Hepatocyte (in vitro differentiated cells): ENCODE data around the gene ALX4. TPM values are rescaled to one million over a fixed set of nuclear protein-coding genes. Genes with fewer than 3 reads are reported as not detected.

Source experiments
- DNase-seq: peaks from one replicate; pipeline ENCODE4 v3.0.0-alpha.2; 2016; ENCODE audit warnings: low spot score
- H2AFZ ChIP-seq: fragments of 200-600 bp; sonication (generic); 2 replicates; pipeline ENCODE4 v1.6.0; 2016; ENCODE audit warnings: antibody characterized with exemption, mild to moderate bottlenecking
- H3K27ac ChIP-seq: fragments of 200-600 bp; sonication (generic); 2 replicates; pipeline ENCODE4 v1.5.1; 2016; ENCODE audit warnings: mild to moderate bottlenecking
- H3K27me3 ChIP-seq: fragments of 200-600 bp; sonication (generic); 2 replicates; pipeline ENCODE4 v1.6.1; 2016
- H3K36me3 ChIP-seq: fragments of 200-600 bp; sonication (generic); replicated peaks from 2 replicates; pipeline ENCODE4 v1.5.1; 2016; ENCODE audit warnings: low read depth; ENCODE audit not compliant: insufficient read depth
- H3K4me1 ChIP-seq: fragments of 200-600 bp; sonication (generic); 2 replicates; pipeline ENCODE4 v1.5.1; 2016; ENCODE audit warnings: mild to moderate bottlenecking, moderate library complexity; ENCODE audit not compliant: insufficient read depth
- H3K4me2 ChIP-seq: fragments of 200-600 bp; sonication (generic); 2 replicates; pipeline ENCODE4 v1.6.0; 2016
- H3K4me3 ChIP-seq: fragments of 200-600 bp; sonication (generic); 2 replicates; pipeline ENCODE4 v1.5.1; 2016; ENCODE audit warnings: mild to moderate bottlenecking
- H3K79me2 ChIP-seq: fragments of 200-600 bp; sonication (generic); 2 replicates; pipeline ENCODE4 v1.6.0; 2017; ENCODE audit warnings: mild to moderate bottlenecking
- H3K9me2 ChIP-seq: fragments of 200-600 bp; sonication (generic); replicated peaks from 2 replicates; pipeline ENCODE4 v1.6.0; 2017; ENCODE audit warnings: mild to moderate bottlenecking; ENCODE audit not compliant: insufficient read depth
- H3K9me3 ChIP-seq: fragments of 200-600 bp; sonication (generic); 2 replicates; pipeline ENCODE4 v1.5.1; 2016; ENCODE audit warnings: low read depth, mild to moderate bottlenecking
- H4K20me1 ChIP-seq: fragments of 200-600 bp; sonication (generic); 2 replicates; pipeline ENCODE4 v1.6.0; 2016; ENCODE audit warnings: mild to moderate bottlenecking; ENCODE audit not compliant: insufficient read depth, poor library complexity, severe bottlenecking
- EZH2 ChIP-seq: fragments of 200-600 bp; sonication (generic); IDR thresholded peaks from 2 replicates; pipeline ENCODE4 v1.6.1; 2016; ENCODE audit warnings: antibody characterized with exemption, mild to moderate bottlenecking, borderline replicate concordance
- EZH2phosphoT487 ChIP-seq: fragments of 200-600 bp; sonication (generic); IDR thresholded peaks from one replicate; pipeline ENCODE4 v1.6.1; 2018; ENCODE audit warnings: antibody characterized with exemption, mild to moderate bottlenecking, low read depth, moderate library complexity; ENCODE audit not compliant: unreplicated experiment, severe bottlenecking
- WGBS: methylation state at CpG from one replicate; pipeline ENCODE4 v1.1.6; 2016; ENCODE audit warnings: low lambda C conversion rate; ENCODE audit errors: missing lambda C conversion rate; 5-methylcytosine and 5-hydroxymethylcytosine counted together
- polyA plus RNA-seq: library from polyadenylated mRNA; unstranded; fragments of >200 nt; fragmentation: Nextera tagmentation; extraction: Ambion mirVana; gene quantifications from 2 replicates; pipeline ENCODE4 v1.2.1, GENCODE V29; 2016
- total RNA-seq: library from RNA; depleted of rRNA; stranded (reverse); fragments of >200 nt; gene quantifications from 2 replicates; pipeline ENCODE4 v1.2.3, GENCODE V29; 2014
- TF ChIP-seq, protein P1 (sequence below): fragments of 200-600 bp; sonication (generic); IDR thresholded peaks from 2 replicates; pipeline ENCODE4 v1.5.1; 2016; ENCODE audit warnings: antibody characterized with exemption, mild to moderate bottlenecking; ENCODE audit not compliant: poor library complexity

ALX4 gene
- total and polyA plus RNA-seq, 2 experiments from 2014 or later, result 1.3 to 3.8 TPM

DNA sequence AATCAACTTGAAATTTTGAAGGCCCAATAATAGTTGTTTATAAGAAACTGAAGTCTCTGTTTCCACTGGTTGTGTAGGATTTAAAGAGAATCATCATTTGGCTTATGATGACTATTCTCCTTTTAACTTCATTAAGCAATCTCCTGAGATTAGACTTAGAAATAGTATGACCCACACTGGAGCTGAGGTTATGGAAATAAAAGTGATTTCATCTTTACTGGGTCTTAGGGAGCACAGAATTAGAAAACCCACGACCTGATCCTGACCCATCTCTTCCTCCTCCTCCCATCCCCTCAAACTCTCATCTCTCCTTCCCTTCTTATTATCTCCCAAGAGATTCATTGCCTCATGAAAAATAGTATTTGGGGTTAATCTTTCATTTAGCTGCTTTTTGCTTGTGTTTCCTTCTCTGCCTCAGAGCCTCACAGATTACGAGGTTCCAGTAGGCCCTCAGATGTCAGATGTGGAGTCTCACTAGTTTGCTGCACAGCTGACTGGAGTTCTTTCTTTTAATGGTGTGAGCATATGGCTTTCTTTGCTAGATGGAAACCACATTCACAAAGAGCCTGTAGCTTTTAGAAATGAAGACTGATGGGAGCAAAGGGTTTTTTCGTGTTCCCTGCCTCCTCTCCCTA, 85.0 kb downstream of the ALX4 start:
- Histone ChIP-seq H3K79me2 (no peaks in the 10 kb centered on the region), H2AFZ (no peak overlapping the region), H3K36me3 (no peaks in the 10 kb centered on the region), H3K27ac (no peak overlapping the region), H3K4me2 (no peak overlapping the region), H3K9me2 (no peaks in the 10 kb centered on the region), H3K4me3 (no peak overlapping the region), H3K4me1 (peaks cover 14% of the 10 kb centered on the region), H3K27me3 (no peaks in the 10 kb centered on the region), H4K20me1 (peaks cover 4% of the 10 kb centered on the region), H3K9me3 (no peaks in the 10 kb centered on the region)
- TF ChIP-seq, protein P1, sequence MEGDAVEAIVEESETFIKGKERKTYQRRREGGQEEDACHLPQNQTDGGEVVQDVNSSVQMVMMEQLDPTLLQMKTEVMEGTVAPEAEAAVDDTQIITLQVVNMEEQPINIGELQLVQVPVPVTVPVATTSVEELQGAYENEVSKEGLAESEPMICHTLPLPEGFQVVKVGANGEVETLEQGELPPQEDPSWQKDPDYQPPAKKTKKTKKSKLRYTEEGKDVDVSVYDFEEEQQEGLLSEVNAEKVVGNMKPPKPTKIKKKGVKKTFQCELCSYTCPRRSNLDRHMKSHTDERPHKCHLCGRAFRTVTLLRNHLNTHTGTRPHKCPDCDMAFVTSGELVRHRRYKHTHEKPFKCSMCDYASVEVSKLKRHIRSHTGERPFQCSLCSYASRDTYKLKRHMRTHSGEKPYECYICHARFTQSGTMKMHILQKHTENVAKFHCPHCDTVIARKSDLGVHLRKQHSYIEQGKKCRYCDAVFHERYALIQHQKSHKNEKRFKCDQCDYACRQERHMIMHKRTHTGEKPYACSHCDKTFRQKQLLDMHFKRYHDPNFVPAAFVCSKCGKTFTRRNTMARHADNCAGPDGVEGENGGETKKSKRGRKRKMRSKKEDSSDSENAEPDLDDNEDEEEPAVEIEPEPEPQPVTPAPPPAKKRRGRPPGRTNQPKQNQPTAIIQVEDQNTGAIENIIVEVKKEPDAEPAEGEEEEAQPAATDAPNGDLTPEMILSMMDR, result no peak
- TF ChIP-seq EZH2 (no peak), EZH2phosphoT487 (no peak)
- 95% methylated on average over 3 of the region's 3 CpGs for WGBS
- DNase-seq, result no peak

DNA sequence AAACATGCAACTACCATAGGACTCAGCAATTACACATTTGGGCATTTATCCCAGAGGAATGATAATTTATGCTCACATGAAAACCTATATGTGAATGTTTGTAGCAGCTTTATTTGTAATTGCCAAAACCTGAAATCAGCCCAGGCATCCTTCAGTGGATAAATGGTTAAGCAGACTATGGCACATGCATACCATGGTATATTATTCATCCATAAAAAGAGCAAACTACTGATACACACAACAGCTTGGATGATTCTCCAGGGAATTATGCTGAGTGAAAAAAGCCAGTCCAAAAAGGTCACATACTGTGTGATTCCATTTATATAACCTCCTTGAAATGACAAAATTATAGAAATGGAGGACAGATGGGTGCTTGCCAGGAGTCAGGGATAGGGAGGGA, 86.7 kb downstream of the ALX4 start:
- H3K9me2 ChIP-seq, result no peaks in the 10 kb centered on the region
- no peak overlapping the region for H3K27ac ChIP-seq
- TF ChIP-seq EZH2, result no peak
- TF ChIP-seq, protein P1, result no peak
- no peak for TF ChIP-seq EZH2phosphoT487
- H3K4me3 ChIP-seq, result no peak overlapping the region
- H3K36me3 ChIP-seq, result no peaks in the 10 kb centered on the region
- H3K4me2 ChIP-seq, result no peak overlapping the region
- H3K4me1 ChIP-seq, result peaks cover 2% of the 10 kb centered on the region
- no peaks in the 10 kb centered on the region for H3K79me2 ChIP-seq
- H4K20me1 ChIP-seq, result no peaks in the 10 kb centered on the region
- H2AFZ ChIP-seq, result no peak overlapping the region
- H3K27me3 ChIP-seq, result no peaks in the 10 kb centered on the region
- H3K9me3 ChIP-seq, result no peaks in the 10 kb centered on the region
- no peak for DNase-seq

DNA sequence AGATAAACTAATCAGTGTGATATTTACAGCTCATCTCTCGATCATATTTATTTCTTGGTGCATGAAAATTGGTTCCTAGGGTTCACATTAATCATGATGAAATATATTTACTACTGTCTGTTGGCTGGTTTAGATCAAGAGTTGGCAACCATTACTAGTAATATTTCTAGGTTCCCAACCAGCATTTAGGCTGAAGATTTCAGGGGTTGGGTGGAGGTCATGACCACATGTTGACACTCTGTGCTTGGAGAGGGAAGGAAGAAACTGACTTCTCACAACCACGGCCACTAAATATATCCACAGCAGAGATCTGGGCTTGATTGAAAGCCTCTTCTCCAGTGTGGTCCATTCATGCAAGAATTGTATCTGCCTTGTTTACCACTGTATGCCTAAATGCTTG, 87.9 kb downstream of the ALX4 start:
- no peaks in the 10 kb centered on the region for H3K4me1 ChIP-seq
- H3K27ac ChIP-seq, result no peak overlapping the region
- WGBS, result 100% methylated on average over 2 of the region's 2 CpGs
- H3K36me3 ChIP-seq, result no peaks in the 10 kb centered on the region
- H4K20me1 ChIP-seq, result no peaks in the 10 kb centered on the region
- no peak overlapping the region for H3K4me3 ChIP-seq
- no peaks in the 10 kb centered on the region for H3K27me3 ChIP-seq
- no peak overlapping the region for H2AFZ ChIP-seq
- H3K4me2 ChIP-seq, result no peak overlapping the region
- no peaks in the 10 kb centered on the region for H3K79me2 ChIP-seq
- DNase-seq, result no peak
- H3K9me2 ChIP-seq, result no peaks in the 10 kb centered on the region
- no peaks in the 10 kb centered on the region for H3K9me3 ChIP-seq
- TF ChIP-seq, protein P1, result no peak
- no peak for TF ChIP-seq EZH2phosphoT487
- TF ChIP-seq EZH2, result no peak

DNA sequence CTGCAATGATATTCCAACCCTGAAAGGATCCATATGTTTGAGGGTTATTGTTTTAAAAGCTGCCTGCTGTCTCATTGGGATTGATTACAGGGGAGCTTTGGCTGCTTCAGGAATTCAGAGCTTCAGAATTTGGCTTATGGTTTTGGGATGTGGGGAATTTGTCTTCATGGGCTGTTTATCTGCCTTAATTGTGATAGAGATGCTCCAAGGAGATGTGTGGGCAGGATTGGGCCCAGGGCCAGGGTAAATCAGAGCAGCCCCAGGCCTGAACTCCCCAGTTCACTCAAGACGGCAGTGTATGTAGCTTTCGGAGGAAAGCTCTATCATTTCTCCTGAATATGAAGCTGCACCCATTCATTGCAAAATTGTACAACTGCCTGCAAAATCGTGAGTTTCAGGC, 88.5 kb downstream of the ALX4 start:
- 85% methylated on average over 3 of the region's 3 CpGs for WGBS
- H3K4me1 ChIP-seq, result no peaks in the 10 kb centered on the region
- DNase-seq, result no peak
- H3K27ac ChIP-seq, result no peak overlapping the region
- H3K36me3 ChIP-seq, result no peaks in the 10 kb centered on the region
- TF ChIP-seq, protein P1, result no peak
- no peak for TF ChIP-seq EZH2phosphoT487
- TF ChIP-seq EZH2, result no peak
- no peaks in the 10 kb centered on the region for H3K27me3 ChIP-seq
- H2AFZ ChIP-seq, result no peak overlapping the region
- H3K4me3 ChIP-seq, result no peak overlapping the region
- no peaks in the 10 kb centered on the region for H3K79me2 ChIP-seq
- H3K9me2 ChIP-seq, result no peaks in the 10 kb centered on the region
- H3K4me2 ChIP-seq, result no peak overlapping the region
- H3K9me3 ChIP-seq, result no peaks in the 10 kb centered on the region
- H4K20me1 ChIP-seq, result no peaks in the 10 kb centered on the region
